GM20000 (cell line): ENCODE measurements around the gene KIF21A.

ENCODE experiments used
- DNase-seq: peaks from one replicate; pipeline ENCODE4 v3.0.0; 2012; ENCODE audit warnings: low spot score
- CTCF ChIP-seq: IDR thresholded peaks from 2 replicates; pipeline ENCODE4 v1.5.1; 2012; ENCODE audit warnings: mild to moderate bottlenecking, control low read depth; ENCODE audit errors: extremely low read depth, missing control alignments

Gene KIF21A

GRCh38 chr12:39401459-39401858 lies 41.5 kb downstream of the KIF21A start:
- DNase-seq = no peak

GRCh38 chr12:39395866-39396265 lies 47.1 kb downstream of the KIF21A start:
- TF ChIP-seq CTCF = no peak
- DNase-seq = no peak

More at GRCh38 chr12:39401459-39401858, 41.5 kb downstream of the KIF21A start:
- no peak for TF ChIP-seq CTCF

- TF ChIP-seq CTCF = no peak
These were observed 49.0 kb downstream of the KIF21A start for GRCh38 chr12:39393890-39394289.

GRCh38 chr12:39393179-39393578 lies 49.7 kb downstream of the KIF21A start:
- no peak for TF ChIP-seq CTCF
- DNase-seq = no peak

More at GRCh38 chr12:39393890-39394289, 49.0 kb downstream of the KIF21A start:
- DNase-seq = no peak

GRCh38 chr12:39392154-39392925 lies 50.6 kb downstream of the KIF21A start:
- no peak for TF ChIP-seq CTCF
- no peak for DNase-seq

GRCh38 chr12:39390752-39391151 lies 52.2 kb downstream of the KIF21A start:
- no peak for TF ChIP-seq CTCF
- no peak for DNase-seq

- DNase-seq = no peak
- no peak for TF ChIP-seq CTCF
These were observed 53.3 kb downstream of the KIF21A start for GRCh38 chr12:39389399-39390150.
